Sigmoid colon (tissue), 7 donors: ENCODE data around the gene SPPL3. TPM values are rescaled to one million over a fixed set of nuclear protein-coding genes. Genes with fewer than 3 reads are reported as not detected.
A peak's percentile ranks its signal among the peaks of the same experiment; 100 is the strongest.

Experiments
- DNase-seq: peaks from one replicate; pipeline ENCODE4 v3.0.0-alpha.2; 2019
- H3K27ac ChIP-seq, 4 donors: fragments of 200-600 bp; sonication (generic); one replicate each; pipeline ENCODE4 v1.5.1; 2016 to 2019; ENCODE audit warnings: mild to moderate bottlenecking in 1 of 4
- H3K27me3 ChIP-seq, 3 donors: fragments of 200-600 bp; sonication (generic); one replicate each; pipeline ENCODE4 v1.5.1; 2019; ENCODE audit warnings: mild to moderate bottlenecking in 1 of 3
- H3K36me3 ChIP-seq, 4 donors: fragments of 200-600 bp; sonication (generic); one replicate each; pipeline ENCODE4 v1.5.1; 2016 to 2019
- H3K4me1 ChIP-seq, 4 donors: fragments of 200-600 bp; sonication (generic); one replicate each; pipeline ENCODE4 v1.5.1; 2017 to 2019
- H3K4me3 ChIP-seq, 4 donors: fragments of 200-600 bp; sonication (generic); one replicate each; pipeline ENCODE4 v1.5.1; 2017 to 2019; ENCODE audit warnings: mild to moderate bottlenecking in 2 of 4, moderate library complexity in 1 of 4
- H3K9me3 ChIP-seq, 4 donors: fragments of 200-600 bp in 3 of 4; sonication (generic) in 3 of 4; one replicate each; pipeline versions ENCODE4 v1.5.1 to v1.6.1; 2013 to 2019
- CTCF ChIP-seq, 4 experiments: fragments of 450-650 bp in 3 of 4; fragments of 200-600 bp in 1 of 4; IDR thresholded peaks; one replicate each; pipeline ENCODE4 v1.5.1; 2016 to 2019; ENCODE audit warnings: antibody characterized with exemption in 4 of 4, mild to moderate bottlenecking in 3 of 4, moderate library complexity in 2 of 4
- EP300 ChIP-seq, 4 donors: sonication (generic); formaldehyde crosslinking; IDR thresholded peaks; one replicate each; pipeline ENCODE4 v1.6.1; 2017; ENCODE audit warnings: antibody characterized with exemption in 4 of 4
- POLR2A ChIP-seq, 2 donors: fragments of 450-650 bp; IDR thresholded peaks; one replicate each; pipeline ENCODE4 v1.6.1; 2016; ENCODE audit warnings: antibody characterized with exemption in 2 of 2, mild to moderate bottlenecking in 2 of 2, moderate library complexity in 2 of 2
- POLR2AphosphoS5 ChIP-seq, 4 donors: sonication (generic); formaldehyde crosslinking; IDR thresholded peaks; one replicate each; pipeline ENCODE4 v1.6.1; 2017; ENCODE audit warnings: antibody characterized with exemption in 4 of 4
- WGBS, 2 donors: extraction: QIAGEN DNeasy Blood & Tissue Kit; methylation state at CpG; one replicate each; pipeline ENCODE4 v1.1.7; 2013; 5-methylcytosine and 5-hydroxymethylcytosine counted together
- intact Hi-C: fragments of 100-400 bp; cut with DNase I; formaldehyde crosslinking; loops from one replicate; pipeline ENCODE4 v1.15.1; 2023
- polyA plus RNA-seq, 3 donors: library from polyadenylated mRNA; stranded (reverse); fragments of 200-250 nt; gene quantifications; one replicate each; pipeline ENCODE4 v1.2.3, GENCODE V29; 2013
- total RNA-seq, 4 donors: library from RNA; depleted of rRNA; stranded (reverse); fragments of >200 nt; gene quantifications; one replicate each; pipeline ENCODE4 v1.1.0, GENCODE V29; 2016
- donor health status: healthy with polysubstance abuse.
- donor health status: Bipolar disorder and iron deficiency.
- donor health status: healthy.

Gene SPPL3
- total and polyA plus RNA-seq, 7 donors, result 8.6 to 28.0 (median 19.3) TPM

- H3K4me1 ChIP-seq, result peaks cover 0 to 20% (median 6%) of the 10 kb centered on the region in 4 donors
- no peaks in the 10 kb centered on the region for H3K9me3 ChIP-seq
- no peak overlapping the region for H3K4me3 ChIP-seq
- TF ChIP-seq POLR2AphosphoS5 (IDR thresholded peaks at IDR 0.05), result no peak
- TF ChIP-seq EP300 (IDR thresholded peaks at IDR 0.05), result no peak
- no peak for TF ChIP-seq POLR2A (IDR thresholded peaks at IDR 0.05)
- no peak for TF ChIP-seq CTCF (IDR thresholded peaks at IDR 0.05)
- DNase-seq, result no peak
- peak overlapping the region in 3 of 4 donors; percentile 42 to 80 (median 65) for H3K27ac ChIP-seq
- H3K27me3 ChIP-seq, result no peaks in the 10 kb centered on the region
- 22 to 59% methylated on average over 11 of the region's 11 CpGs for WGBS, 2 donors
- H3K36me3 ChIP-seq, result peaks cover 39 to 93% (median 64%) of the 10 kb centered on the region in 4 donors
- intact Hi-C loops, result loop anchor here (10.0 kb wide), 3 partner anchors 255 to 415 kb away; partner anchors contain the start of genes COX6A1, HNF1A and P2RX7
Observed at GRCh38 chr12:120719496-120720233, 184.5 kb downstream of the SPPL3 start.

- Histone ChIP-seq H3K4me1 (peaks cover 0 to 18% (median 5%) of the 10 kb centered on the region in 4 donors), H3K9me3 (no peaks in the 10 kb centered on the region), H3K4me3 (no peak overlapping the region), H3K27ac (peak overlapping the region in 1 of 4 donors; percentile 80), H3K36me3 (peaks cover 39 to 99% (median 66%) of the 10 kb centered on the region in 4 donors), H3K27me3 (no peaks in the 10 kb centered on the region)
- TF ChIP-seq CTCF (IDR thresholded peaks at IDR 0.05), result no peak
- TF ChIP-seq EP300 (IDR thresholded peaks at IDR 0.05), result no peak
- no peak for TF ChIP-seq POLR2AphosphoS5 (IDR thresholded peaks at IDR 0.05)
- TF ChIP-seq POLR2A (IDR thresholded peaks at IDR 0.05), result no peak
- WGBS, 2 donors, result 17 to 73% methylated on average over 2 of the region's 2 CpGs
- intact Hi-C loops, result loop anchor here (10.0 kb wide), 2 partner anchors 256 to 284 kb away; partner anchors contain the start of genes COX6A1 and HNF1A
- DNase-seq, result no peak
Observed at GRCh38 chr12:120719072-120719471, 185.1 kb downstream of the SPPL3 start.

- DNase-seq, result no peak
- 78 to 93% methylated on average over 9 of the region's 9 CpGs for WGBS, 2 donors
- Histone ChIP-seq H3K27me3 (no peaks in the 10 kb centered on the region), H3K27ac (no peak overlapping the region), H3K36me3 (peaks cover 39 to 98% (median 67%) of the 10 kb centered on the region in 4 donors), H3K4me1 (peaks cover 0 to 18% (median 7%) of the 10 kb centered on the region in 4 donors), H3K9me3 (no peaks in the 10 kb centered on the region), H3K4me3 (no peak overlapping the region)
- intact Hi-C loops, result loop anchor here (10.0 kb wide), 2 partner anchors 257 to 283 kb away; partner anchors contain the start of genes COX6A1 and HNF1A
- TF ChIP-seq CTCF (IDR thresholded peaks at IDR 0.05), result no peak
Observed at GRCh38 chr12:120718055-120718454, 186.1 kb downstream of the SPPL3 start.

GRCh38 chr12:120713861-120714482, 190.2 kb downstream of the SPPL3 start:
- H3K4me1 ChIP-seq, result peaks cover 0 to 26% (median 20%) of the 10 kb centered on the region in 4 donors
- H3K27me3 ChIP-seq, result no peaks in the 10 kb centered on the region
- 14 to 22% methylated on average over 4 of the region's 4 CpGs for WGBS, 2 donors
- no peak overlapping the region for H3K27ac ChIP-seq
- intact Hi-C loops, result loop anchor here (2.0 to 10.0 kb wide), 4 partner anchors 65 to 279 kb away; partner anchors contain the start of genes COX6A1 and HNF1A
- H3K4me3 ChIP-seq, result no peak overlapping the region
- H3K9me3 ChIP-seq, result no peaks in the 10 kb centered on the region
- H3K36me3 ChIP-seq, result peaks cover 15 to 58% (median 37%) of the 10 kb centered on the region in 4 donors
- DNase-seq, result peak; percentile 86
- peak; percentile 45 to 88 (median 82) for TF ChIP-seq CTCF (IDR thresholded peaks at IDR 0.05)
- no peak for TF ChIP-seq POLR2A (IDR thresholded peaks at IDR 0.05)
